ENCODE measurements around the gene MRPL34.

GRCh38 chr19:17286263-17286662 lies 19.4 kb upstream of the MRPL34 start:
- TF ChIP-seq, protein P1, sequence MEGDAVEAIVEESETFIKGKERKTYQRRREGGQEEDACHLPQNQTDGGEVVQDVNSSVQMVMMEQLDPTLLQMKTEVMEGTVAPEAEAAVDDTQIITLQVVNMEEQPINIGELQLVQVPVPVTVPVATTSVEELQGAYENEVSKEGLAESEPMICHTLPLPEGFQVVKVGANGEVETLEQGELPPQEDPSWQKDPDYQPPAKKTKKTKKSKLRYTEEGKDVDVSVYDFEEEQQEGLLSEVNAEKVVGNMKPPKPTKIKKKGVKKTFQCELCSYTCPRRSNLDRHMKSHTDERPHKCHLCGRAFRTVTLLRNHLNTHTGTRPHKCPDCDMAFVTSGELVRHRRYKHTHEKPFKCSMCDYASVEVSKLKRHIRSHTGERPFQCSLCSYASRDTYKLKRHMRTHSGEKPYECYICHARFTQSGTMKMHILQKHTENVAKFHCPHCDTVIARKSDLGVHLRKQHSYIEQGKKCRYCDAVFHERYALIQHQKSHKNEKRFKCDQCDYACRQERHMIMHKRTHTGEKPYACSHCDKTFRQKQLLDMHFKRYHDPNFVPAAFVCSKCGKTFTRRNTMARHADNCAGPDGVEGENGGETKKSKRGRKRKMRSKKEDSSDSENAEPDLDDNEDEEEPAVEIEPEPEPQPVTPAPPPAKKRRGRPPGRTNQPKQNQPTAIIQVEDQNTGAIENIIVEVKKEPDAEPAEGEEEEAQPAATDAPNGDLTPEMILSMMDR (IDR thresholded peaks at IDR 0.05; ENCODE audit: insufficient read depth, low read depth, low read length) = no peak
- TF ChIP-seq EZH2 (IDR thresholded peaks at IDR 0.05; ENCODE audit: insufficient read depth, low read length) = no peak
